Fibroblast of lung (primary cell): ENCODE measurements around the gene DUSP16.

Source experiments
- EZH2 ChIP-seq: IDR thresholded peaks from 2 replicates; pipeline ENCODE4 v1.5.1; 2012; ENCODE audit warnings: low read length, control low read depth, mild to moderate bottlenecking; ENCODE audit errors: missing control alignments
- TF ChIP-seq, protein P1 (sequence below), 2 donors: IDR thresholded peaks in 1 of 2; conservative IDR thresholded peaks in 1 of 2; 1 replicate in 1 of 2; 2 replicates in 1 of 2; pipeline ENCODE4 v1.5.1; 2011 to 2012; ENCODE audit warnings: low read length in 2 of 2, control low read depth in 1 of 2, inconsistent platforms in 1 of 2, low read depth in 1 of 2, mild to moderate bottlenecking in 1 of 2

DNA sequence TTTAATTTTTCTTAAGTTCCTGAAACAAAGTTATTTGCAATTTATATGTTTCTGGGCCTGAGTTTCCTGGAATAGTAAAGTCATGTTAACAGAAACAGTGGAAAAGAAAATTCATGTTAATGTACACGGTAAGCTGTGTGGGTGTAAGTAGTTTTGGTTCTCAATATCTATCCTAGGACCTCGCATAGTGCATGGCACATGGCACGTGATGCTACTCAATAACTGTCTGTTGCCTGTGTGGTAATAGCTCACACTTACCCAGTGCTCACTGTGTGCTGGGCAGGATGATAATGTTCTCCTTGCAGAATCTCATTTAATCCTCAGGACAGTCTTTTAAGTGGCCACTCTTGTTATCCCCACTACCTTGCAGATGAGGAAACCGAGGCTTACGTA, 100.7 kb downstream of the DUSP16 start:
- TF ChIP-seq, protein P1, sequence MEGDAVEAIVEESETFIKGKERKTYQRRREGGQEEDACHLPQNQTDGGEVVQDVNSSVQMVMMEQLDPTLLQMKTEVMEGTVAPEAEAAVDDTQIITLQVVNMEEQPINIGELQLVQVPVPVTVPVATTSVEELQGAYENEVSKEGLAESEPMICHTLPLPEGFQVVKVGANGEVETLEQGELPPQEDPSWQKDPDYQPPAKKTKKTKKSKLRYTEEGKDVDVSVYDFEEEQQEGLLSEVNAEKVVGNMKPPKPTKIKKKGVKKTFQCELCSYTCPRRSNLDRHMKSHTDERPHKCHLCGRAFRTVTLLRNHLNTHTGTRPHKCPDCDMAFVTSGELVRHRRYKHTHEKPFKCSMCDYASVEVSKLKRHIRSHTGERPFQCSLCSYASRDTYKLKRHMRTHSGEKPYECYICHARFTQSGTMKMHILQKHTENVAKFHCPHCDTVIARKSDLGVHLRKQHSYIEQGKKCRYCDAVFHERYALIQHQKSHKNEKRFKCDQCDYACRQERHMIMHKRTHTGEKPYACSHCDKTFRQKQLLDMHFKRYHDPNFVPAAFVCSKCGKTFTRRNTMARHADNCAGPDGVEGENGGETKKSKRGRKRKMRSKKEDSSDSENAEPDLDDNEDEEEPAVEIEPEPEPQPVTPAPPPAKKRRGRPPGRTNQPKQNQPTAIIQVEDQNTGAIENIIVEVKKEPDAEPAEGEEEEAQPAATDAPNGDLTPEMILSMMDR (conservative IDR thresholded peaks at IDR 0.05 in 1 of 2, IDR thresholded peaks at IDR 0.05 in 1 of 2; ENCODE audit: low read depth in 1 of 2, low read length in 2 of 2), result no peak
- TF ChIP-seq EZH2, result no peak
